GM23338 (cell line): ENCODE data around the gene TMEM163. TPM values are rescaled to one million over a fixed set of nuclear protein-coding genes. Genes with fewer than 3 reads are reported as not detected.

Experiments used
- ATAC-seq: fragments of 200-7000 bp; cut with Tn5 transposase; 3 replicates; pipeline ENCODE4 v1.9.1; 2020
- DNase-seq: peaks from one replicate; pipeline ENCODE4 v3.0.0-alpha.2; 2015; ENCODE audit warnings: low spot score
- H2AFZ ChIP-seq: fragments of 200-600 bp; sonication (generic); 2 replicates; pipeline ENCODE4 v1.8.0; 2016; ENCODE audit warnings: antibody characterized with exemption, mild to moderate bottlenecking, moderate library complexity
- H3F3A ChIP-seq: fragments of 200-600 bp; sonication (generic); replicated peaks from 2 replicates; pipeline ENCODE4 v1.8.0; 2017; ENCODE audit warnings: antibody characterized with exemption, mixed run types, low read depth
- H3K27ac ChIP-seq: fragments of 200-600 bp; sonication (generic); 2 replicates; pipeline ENCODE4 v1.6.1; 2016; ENCODE audit warnings: low read depth
- H3K27me3 ChIP-seq: fragments of 200-600 bp; sonication (generic); 2 replicates; pipeline ENCODE4 v1.8.0; 2016; ENCODE audit warnings: mild to moderate bottlenecking, mixed run types, moderate library complexity; ENCODE audit not compliant: insufficient read depth
- H3K36me3 ChIP-seq: fragments of 200-600 bp; sonication (generic); 2 replicates; pipeline ENCODE4 v1.8.0; 2016; ENCODE audit warnings: mild to moderate bottlenecking; ENCODE audit not compliant: insufficient read depth
- H3K4me1 ChIP-seq: fragments of 200-600 bp; sonication (generic); 2 replicates; pipeline ENCODE4 v1.8.0; 2016; ENCODE audit warnings: mild to moderate bottlenecking, moderate library complexity; ENCODE audit not compliant: insufficient read depth
- H3K4me2 ChIP-seq: fragments of 200-600 bp; sonication (generic); 2 replicates; pipeline ENCODE4 v1.7.1; 2017; ENCODE audit warnings: mixed run types
- H3K4me3 ChIP-seq: fragments of 200-600 bp; sonication (generic); 2 replicates; pipeline ENCODE4 v1.6.1; 2016; ENCODE audit warnings: mixed run types
- H3K79me2 ChIP-seq: fragments of 200-600 bp; sonication (generic); replicated peaks from 2 replicates; pipeline ENCODE4 v1.8.0; 2017; ENCODE audit warnings: mild to moderate bottlenecking; ENCODE audit not compliant: insufficient read depth
- H3K9me2 ChIP-seq: fragments of 200-600 bp; sonication (generic); 2 replicates; pipeline ENCODE4 v1.8.0; 2017; ENCODE audit not compliant: insufficient read depth
- H4K20me1 ChIP-seq: fragments of 200-600 bp; sonication (generic); replicated peaks from 2 replicates; pipeline ENCODE4 v1.8.0; 2017; ENCODE audit warnings: mild to moderate bottlenecking; ENCODE audit not compliant: insufficient read depth
- H3K27ac Mint-ChIP-seq: 2 replicates; pipeline ENCODE4 v1.8.0; 2020; ENCODE audit warnings: inconsistent platforms, mild to moderate bottlenecking, moderate library complexity, mixed read lengths
- H3K27me3 Mint-ChIP-seq: 3 replicates; pipeline ENCODE4 v1.8.0; 2022; ENCODE audit warnings: low read depth, mild to moderate bottlenecking, moderate library complexity, mixed read lengths, inconsistent platforms; ENCODE audit not compliant: insufficient read depth, poor library complexity
- H3K36me3 Mint-ChIP-seq: 3 replicates; pipeline ENCODE4 v1.8.0; 2021; ENCODE audit warnings: low read depth, mild to moderate bottlenecking, inconsistent platforms, moderate library complexity, mixed read lengths
- H3K4me1 Mint-ChIP-seq: 3 replicates; pipeline ENCODE4 v1.8.0; 2020; ENCODE audit warnings: mild to moderate bottlenecking, inconsistent platforms, mixed read lengths
- H3K4me3 Mint-ChIP-seq: 3 replicates; pipeline ENCODE4 v1.8.0; 2021; ENCODE audit warnings: moderate library complexity, mild to moderate bottlenecking, inconsistent platforms, mixed read lengths
- H3K9me3 Mint-ChIP-seq: 3 replicates; pipeline ENCODE4 v1.8.0; 2020; ENCODE audit warnings: moderate library complexity, mild to moderate bottlenecking, inconsistent platforms, mixed read lengths
- ETS1 ChIP-seq: IDR thresholded peaks from 2 replicates; pipeline ENCODE4 v1.6.1; 2016; ENCODE audit warnings: antibody characterized with exemption
- EZH2phosphoT487 ChIP-seq: fragments of 200-600 bp; sonication (generic); IDR thresholded peaks from one replicate; pipeline ENCODE4 v1.8.1; 2018; ENCODE audit warnings: antibody characterized with exemption; ENCODE audit not compliant: unreplicated experiment
- JUNB ChIP-seq: IDR thresholded peaks from one replicate; pipeline ENCODE4 v1.6.1; 2016; ENCODE audit warnings: antibody characterized with exemption; ENCODE audit not compliant: unreplicated experiment
- NANOG ChIP-seq: IDR thresholded peaks from 2 replicates; pipeline ENCODE4 v1.6.1; 2016; ENCODE audit warnings: antibody characterized with exemption, borderline replicate concordance
- POLR2AphosphoS5 ChIP-seq: IDR thresholded peaks from 2 replicates; pipeline ENCODE4 v1.6.1; 2016; ENCODE audit warnings: antibody characterized with exemption, low read depth
- REST ChIP-seq: IDR thresholded peaks from one replicate; pipeline ENCODE4 v1.6.1; 2018; ENCODE audit warnings: antibody characterized with exemption; ENCODE audit not compliant: unreplicated experiment
- STAT1 ChIP-seq: IDR thresholded peaks from one replicate; pipeline ENCODE4 v1.6.1; 2016; ENCODE audit warnings: antibody characterized with exemption; ENCODE audit not compliant: unreplicated experiment
- ZNF114 ChIP-seq: fragments of 250-450 bp; sonication (Bioruptor Pico); IDR thresholded peaks from 2 replicates; pipeline ENCODE4 v1.5.0; 2020; ENCODE audit warnings: mild to moderate bottlenecking, moderate library complexity
- ZNF331 ChIP-seq: fragments of 250-450 bp; sonication (Bioruptor Pico); IDR thresholded peaks from 2 replicates; pipeline ENCODE4 v1.5.0; 2020; ENCODE audit warnings: low read depth, mild to moderate bottlenecking, moderate library complexity
- ZNF462 ChIP-seq: fragments of 250-450 bp; sonication (Bioruptor Pico); IDR thresholded peaks from 2 replicates; pipeline ENCODE4 v1.5.0; 2020; ENCODE audit warnings: mild to moderate bottlenecking, moderate library complexity
- polyA plus RNA-seq: library from polyadenylated mRNA; unstranded; fragments of >200 nt; fragmentation: Nextera tagmentation; extraction: Ambion mirVana; gene quantifications from 2 replicates; pipeline ENCODE4 v1.2.1, GENCODE V29; 2016
- total RNA-seq: library from RNA; depleted of rRNA; stranded (reverse); fragments of >200 nt; shearing (Covaris generic); gene quantifications from 2 replicates; pipeline ENCODE4 v1.2.3, GENCODE V29; 2014

The TMEM163 gene
- total and polyA plus RNA-seq, 2 experiments from 2014 or later: 1.1 to 1.8 TPM

GRCh38 chr2:134572314-134573084 lies 146.3 kb downstream of the TMEM163 start:
- no peaks in the 10 kb centered on the region for H4K20me1 ChIP-seq
- peaks cover 17% of the 10 kb centered on the region for H3K4me1 Mint-ChIP-seq
- no peaks in the 10 kb centered on the region for H3K36me3 Mint-ChIP-seq
- H3K27me3 Mint-ChIP-seq: no peaks in the 10 kb centered on the region
- ATAC-seq (no peak), DNase-seq (no peak)
- H3K9me3 Mint-ChIP-seq: no peaks in the 10 kb centered on the region
- no peak overlapping the region for H3K27ac Mint-ChIP-seq
- TF ChIP-seq REST: no peak
- no peak for TF ChIP-seq STAT1
- no peak for TF ChIP-seq JUNB
- no peak for TF ChIP-seq ZNF331 (CRISPR knock-in tag)
- TF ChIP-seq ETS1: no peak
- TF ChIP-seq EZH2phosphoT487: no peak
- H3K4me2 ChIP-seq: no peak overlapping the region
- H2AFZ ChIP-seq: no peak overlapping the region
- H3K27me3 ChIP-seq: no peaks in the 10 kb centered on the region
- H3K9me2 ChIP-seq: peaks cover 2% of the 10 kb centered on the region; the same call in 1 of the 2 replicates
- no peaks in the 10 kb centered on the region for H3K36me3 ChIP-seq
- no peak overlapping the region for H3K4me3 Mint-ChIP-seq
- no peaks in the 10 kb centered on the region; the same call in 1 of the 2 replicates for H3K4me1 ChIP-seq
- H3K4me3 ChIP-seq: no peak overlapping the region
- H3F3A ChIP-seq: no peaks in the 10 kb centered on the region
- H3K79me2 ChIP-seq: no peaks in the 10 kb centered on the region
- no peak overlapping the region for H3K27ac ChIP-seq

GRCh38 chr2:134570676-134571075 lies 148.1 kb downstream of the TMEM163 start:
- Mint-ChIP-seq H3K4me1 (peaks cover 2% of the 10 kb centered on the region; the same call in 2 of the 3 replicates), H3K27me3 (no peaks in the 10 kb centered on the region), H3K4me3 (no peak overlapping the region), H3K9me3 (no peaks in the 10 kb centered on the region), H3K27ac (no peak overlapping the region), H3K36me3 (no peaks in the 10 kb centered on the region)
- Histone ChIP-seq H3K36me3 (no peaks in the 10 kb centered on the region), H3K4me1 (no peaks in the 10 kb centered on the region), H2AFZ (no peak overlapping the region), H3K79me2 (no peaks in the 10 kb centered on the region), H3K9me2 (peaks cover 2% of the 10 kb centered on the region; the same call in 1 of the 2 replicates), H3K27me3 (no peaks in the 10 kb centered on the region), H3K4me3 (no peak overlapping the region), H3K27ac (no peak overlapping the region), H4K20me1 (no peaks in the 10 kb centered on the region), H3K4me2 (no peak overlapping the region), H3F3A (no peaks in the 10 kb centered on the region)
- no peak for ATAC-seq
- no peak for DNase-seq
- TF ChIP-seq ZNF462 (no peak), NANOG (no peak), POLR2AphosphoS5 (no peak), ZNF331 (CRISPR knock-in tag) (no peak), ZNF114 (CRISPR knock-in tag) (no peak)
